Neural cell (in vitro differentiated cells): Measurements from ENCODE around the gene NEFH. TPM values are rescaled to one million over a fixed set of nuclear protein-coding genes. Genes with fewer than 3 reads are reported as not detected.

Experiments used
- H2AFZ ChIP-seq: fragments of 200-600, 300-800 bp; sonication (generic), shearing (Covaris generic); 2 replicates; pipeline ENCODE4 v1.6.0; 2014; ENCODE audit warnings: low read depth, mild to moderate bottlenecking, antibody characterized with exemption, low read length, moderate library complexity
- H3F3A ChIP-seq: fragments of 200-600 bp; shearing (Covaris generic); 2 replicates; pipeline ENCODE4 v1.6.1; 2016; ENCODE audit warnings: mild to moderate bottlenecking, moderate library complexity, mixed read lengths, antibody characterized with exemption, low read length; ENCODE audit not compliant: insufficient read depth, poor library complexity, severe bottlenecking
- H3K27ac ChIP-seq: fragments of 200-600, 300-800 bp; sonication (generic), shearing (Covaris generic); 2 replicates; pipeline ENCODE4 v1.5.1; 2014; ENCODE audit warnings: mild to moderate bottlenecking, low read length, moderate library complexity
- H3K27me3 ChIP-seq: fragments of 300-800, 200-600 bp; sonication (generic), shearing (Covaris generic); 2 replicates; pipeline ENCODE4 v1.6.0; 2014; ENCODE audit warnings: mild to moderate bottlenecking, low read depth, low read length, moderate library complexity; ENCODE audit not compliant: insufficient read depth
- H3K36me3 ChIP-seq: fragments of 300-800, 200-600 bp; sonication (generic), shearing (Covaris generic); 2 replicates; pipeline ENCODE4 v1.5.1; 2014; ENCODE audit warnings: mild to moderate bottlenecking, antibody characterized with exemption, low read length, moderate library complexity; ENCODE audit not compliant: insufficient read depth
- H3K4me2 ChIP-seq: fragments of 300-800, 200-600 bp; sonication (generic), shearing (Covaris generic); 2 replicates; pipeline ENCODE4 v1.6.0; 2014; ENCODE audit warnings: mild to moderate bottlenecking, low read length
- H3K4me3 ChIP-seq: fragments of 300-800, 200-600 bp; sonication (generic), shearing (Covaris generic); 2 replicates; pipeline ENCODE4 v1.5.1; 2014; ENCODE audit warnings: mild to moderate bottlenecking, low read length, moderate library complexity
- H3K79me2 ChIP-seq: fragments of 200-600 bp; shearing (Covaris generic); replicated peaks from 2 replicates; pipeline ENCODE4 v1.6.0; 2014; ENCODE audit warnings: mild to moderate bottlenecking, low read length, moderate library complexity; ENCODE audit not compliant: insufficient read depth
- H3K9ac ChIP-seq: fragments of 300-800, 200-600 bp; sonication (generic), shearing (Covaris generic); 2 replicates; pipeline ENCODE4 v1.6.1; 2016; ENCODE audit warnings: mild to moderate bottlenecking, low read length, mixed read lengths
- H3K9me2 ChIP-seq: fragments of 200-600 bp; shearing (Covaris generic); 2 replicates; pipeline ENCODE4 v1.6.1; 2016; ENCODE audit warnings: mild to moderate bottlenecking, low read length, mixed read lengths; ENCODE audit not compliant: insufficient read depth
- H3K9me3 ChIP-seq: fragments of 200-600, 300-800 bp; sonication (generic), shearing (Covaris generic); 2 replicates; pipeline ENCODE4 v1.6.1; 2016; ENCODE audit warnings: mild to moderate bottlenecking, mixed run types, low read length, moderate library complexity, mixed read lengths
- H4K20me1 ChIP-seq: fragments of 200-600 bp; shearing (Covaris generic); 2 replicates; pipeline ENCODE4 v1.6.1; 2016; ENCODE audit warnings: mild to moderate bottlenecking, mixed run types; ENCODE audit not compliant: insufficient read depth
- EP300 ChIP-seq: fragments of 450-650 bp; conservative IDR thresholded peaks from 2 replicates; pipeline ENCODE4 v1.6.1; 2014; ENCODE audit warnings: antibody characterized with exemption, mild to moderate bottlenecking, moderate library complexity; ENCODE audit not compliant: poor library complexity, severe bottlenecking
- EZH2 ChIP-seq: fragments of 200-600, 300-800 bp; shearing (Covaris generic), sonication (generic); IDR thresholded peaks from 2 replicates; pipeline ENCODE4 v1.6.1; 2014; ENCODE audit warnings: antibody characterized with exemption, low read length, borderline replicate concordance, mild to moderate bottlenecking; ENCODE audit not compliant: insufficient read depth, poor library complexity, severe bottlenecking
- MXI1 ChIP-seq: fragments of 450-650 bp; conservative IDR thresholded peaks from 2 replicates; pipeline ENCODE4 v1.6.1; 2014; ENCODE audit warnings: antibody characterized with exemption, mild to moderate bottlenecking; ENCODE audit not compliant: poor library complexity, severe bottlenecking
- POLR2AphosphoS5 ChIP-seq: IDR thresholded peaks from 2 replicates; pipeline ENCODE4 v1.6.1; 2012
- RAD21 ChIP-seq: fragments of 450-650 bp; conservative IDR thresholded peaks from 2 replicates; pipeline ENCODE4 v1.6.1; 2014; ENCODE audit warnings: antibody characterized with exemption, mild to moderate bottlenecking, moderate library complexity
- SMC3 ChIP-seq: fragments of 450-650 bp; conservative IDR thresholded peaks from 2 replicates; pipeline ENCODE4 v1.6.1; 2014; ENCODE audit warnings: antibody characterized with exemption, mild to moderate bottlenecking, moderate library complexity; ENCODE audit not compliant: poor library complexity
- TAF1 ChIP-seq: IDR thresholded peaks from 2 replicates; pipeline ENCODE4 v1.6.1; 2012; ENCODE audit warnings: low read depth
- polyA plus RNA-seq: library from polyadenylated mRNA; depleted of rRNA; stranded (reverse); fragments of >200 nt; gene quantifications from 2 replicates; pipeline ENCODE4 v1.2.3, GENCODE V29; 2014
- TF ChIP-seq, protein P1 (sequence below): fragments of 450-650 bp; IDR thresholded peaks from 2 replicates; pipeline ENCODE4 v1.5.1; 2014; ENCODE audit warnings: antibody characterized with exemption, mild to moderate bottlenecking, moderate library complexity; ENCODE audit not compliant: poor library complexity, severe bottlenecking
- TF ChIP-seq, protein P2 (sequence below): IDR thresholded peaks from 2 replicates; pipeline ENCODE4 v1.6.1; 2012; ENCODE audit warnings: borderline replicate concordance

The NEFH gene
- polyA plus RNA-seq, 1 donor from 2014 or later = 0.05 TPM

GRCh38 chr22:29530716-29531115 lies 50.7 kb downstream of the NEFH start:
- no peaks in the 10 kb centered on the region for H3K27me3 ChIP-seq
- H3F3A ChIP-seq = no peaks in the 10 kb centered on the region
- no peaks in the 10 kb centered on the region for H3K9me3 ChIP-seq
- H3K4me3 ChIP-seq = no peak overlapping the region
- no peaks in the 10 kb centered on the region for H4K20me1 ChIP-seq
- H3K9me2 ChIP-seq = no peaks in the 10 kb centered on the region
- H3K27ac ChIP-seq = no peak overlapping the region
- no peak overlapping the region for H3K4me2 ChIP-seq
- no peak for TF ChIP-seq POLR2AphosphoS5
- TF ChIP-seq EZH2 = no peak
- no peak for TF ChIP-seq MXI1
- TF ChIP-seq RAD21 = no peak
- TF ChIP-seq EP300 = no peak
- TF ChIP-seq SMC3 = no peak
- TF ChIP-seq, protein P1, sequence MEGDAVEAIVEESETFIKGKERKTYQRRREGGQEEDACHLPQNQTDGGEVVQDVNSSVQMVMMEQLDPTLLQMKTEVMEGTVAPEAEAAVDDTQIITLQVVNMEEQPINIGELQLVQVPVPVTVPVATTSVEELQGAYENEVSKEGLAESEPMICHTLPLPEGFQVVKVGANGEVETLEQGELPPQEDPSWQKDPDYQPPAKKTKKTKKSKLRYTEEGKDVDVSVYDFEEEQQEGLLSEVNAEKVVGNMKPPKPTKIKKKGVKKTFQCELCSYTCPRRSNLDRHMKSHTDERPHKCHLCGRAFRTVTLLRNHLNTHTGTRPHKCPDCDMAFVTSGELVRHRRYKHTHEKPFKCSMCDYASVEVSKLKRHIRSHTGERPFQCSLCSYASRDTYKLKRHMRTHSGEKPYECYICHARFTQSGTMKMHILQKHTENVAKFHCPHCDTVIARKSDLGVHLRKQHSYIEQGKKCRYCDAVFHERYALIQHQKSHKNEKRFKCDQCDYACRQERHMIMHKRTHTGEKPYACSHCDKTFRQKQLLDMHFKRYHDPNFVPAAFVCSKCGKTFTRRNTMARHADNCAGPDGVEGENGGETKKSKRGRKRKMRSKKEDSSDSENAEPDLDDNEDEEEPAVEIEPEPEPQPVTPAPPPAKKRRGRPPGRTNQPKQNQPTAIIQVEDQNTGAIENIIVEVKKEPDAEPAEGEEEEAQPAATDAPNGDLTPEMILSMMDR = no peak
- no peak overlapping the region for H2AFZ ChIP-seq
- H3K36me3 ChIP-seq = peaks cover 13% of the 10 kb centered on the region
- no peaks in the 10 kb centered on the region for H3K79me2 ChIP-seq
- no peak overlapping the region for H3K9ac ChIP-seq

DNA sequence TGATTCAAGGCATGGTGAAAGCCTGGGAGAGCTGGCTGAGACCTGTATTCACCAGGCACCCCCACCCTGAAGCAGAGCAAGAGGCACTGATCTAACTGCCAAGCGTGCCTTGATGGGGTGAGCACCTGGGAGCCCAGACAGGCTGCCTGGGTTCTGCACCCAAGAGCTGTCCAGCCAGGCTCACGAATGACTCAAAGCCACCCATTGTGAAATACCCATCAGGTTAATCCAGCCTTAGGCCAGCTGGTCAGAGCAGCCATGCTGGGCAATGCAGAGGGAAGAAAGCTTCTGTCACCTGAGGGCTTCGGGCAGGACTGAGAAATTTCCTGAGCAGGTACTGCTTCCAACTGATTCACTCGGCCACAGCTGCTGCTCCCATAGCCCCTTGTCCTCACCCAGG lies 51.4 kb downstream of the NEFH start:
- no peaks in the 10 kb centered on the region for H3K79me2 ChIP-seq
- H3K27ac ChIP-seq = no peak overlapping the region
- no peaks in the 10 kb centered on the region for H3F3A ChIP-seq
- no peak for TF ChIP-seq TAF1
- TF ChIP-seq, protein P2, sequence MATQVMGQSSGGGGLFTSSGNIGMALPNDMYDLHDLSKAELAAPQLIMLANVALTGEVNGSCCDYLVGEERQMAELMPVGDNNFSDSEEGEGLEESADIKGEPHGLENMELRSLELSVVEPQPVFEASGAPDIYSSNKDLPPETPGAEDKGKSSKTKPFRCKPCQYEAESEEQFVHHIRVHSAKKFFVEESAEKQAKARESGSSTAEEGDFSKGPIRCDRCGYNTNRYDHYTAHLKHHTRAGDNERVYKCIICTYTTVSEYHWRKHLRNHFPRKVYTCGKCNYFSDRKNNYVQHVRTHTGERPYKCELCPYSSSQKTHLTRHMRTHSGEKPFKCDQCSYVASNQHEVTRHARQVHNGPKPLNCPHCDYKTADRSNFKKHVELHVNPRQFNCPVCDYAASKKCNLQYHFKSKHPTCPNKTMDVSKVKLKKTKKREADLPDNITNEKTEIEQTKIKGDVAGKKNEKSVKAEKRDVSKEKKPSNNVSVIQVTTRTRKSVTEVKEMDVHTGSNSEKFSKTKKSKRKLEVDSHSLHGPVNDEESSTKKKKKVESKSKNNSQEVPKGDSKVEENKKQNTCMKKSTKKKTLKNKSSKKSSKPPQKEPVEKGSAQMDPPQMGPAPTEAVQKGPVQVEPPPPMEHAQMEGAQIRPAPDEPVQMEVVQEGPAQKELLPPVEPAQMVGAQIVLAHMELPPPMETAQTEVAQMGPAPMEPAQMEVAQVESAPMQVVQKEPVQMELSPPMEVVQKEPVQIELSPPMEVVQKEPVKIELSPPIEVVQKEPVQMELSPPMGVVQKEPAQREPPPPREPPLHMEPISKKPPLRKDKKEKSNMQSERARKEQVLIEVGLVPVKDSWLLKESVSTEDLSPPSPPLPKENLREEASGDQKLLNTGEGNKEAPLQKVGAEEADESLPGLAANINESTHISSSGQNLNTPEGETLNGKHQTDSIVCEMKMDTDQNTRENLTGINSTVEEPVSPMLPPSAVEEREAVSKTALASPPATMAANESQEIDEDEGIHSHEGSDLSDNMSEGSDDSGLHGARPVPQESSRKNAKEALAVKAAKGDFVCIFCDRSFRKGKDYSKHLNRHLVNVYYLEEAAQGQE = no peak
- TF ChIP-seq, protein P1 = no peak
- TF ChIP-seq EZH2 = no peak
- TF ChIP-seq MXI1 = no peak
- no peak for TF ChIP-seq SMC3
- TF ChIP-seq RAD21 = no peak
- TF ChIP-seq POLR2AphosphoS5 = no peak
- no peak for TF ChIP-seq EP300
- no peaks in the 10 kb centered on the region for H4K20me1 ChIP-seq
- H3K27me3 ChIP-seq = no peaks in the 10 kb centered on the region
- H3K4me2 ChIP-seq = no peak overlapping the region
- H3K9ac ChIP-seq = no peak overlapping the region
- H3K36me3 ChIP-seq = peaks cover 13% of the 10 kb centered on the region
- no peaks in the 10 kb centered on the region for H3K9me3 ChIP-seq
- H3K9me2 ChIP-seq = no peaks in the 10 kb centered on the region
- H2AFZ ChIP-seq = no peak overlapping the region
- no peak overlapping the region for H3K4me3 ChIP-seq
